HG02840 (cell line): Measurements from ENCODE around the gene OPHN1.

Source experiments
- ATAC-seq: cut with Tn5 transposase; IDR thresholded peaks from one replicate; pipeline ENCODE4 v1.9.1; 2021; ENCODE audit warnings: mild to moderate bottlenecking, moderate library complexity, moderate number of reproducible peaks; ENCODE audit not compliant: unreplicated experiment, low FRiP score

OPHN1 gene

GRCh38 chrX:68433155-68433980 lies at the start of gene OPHN1:
TSS of gene OPHN1 (minus strand) at chrX:68433495. CDS start at chrX:68433020, 475 bp downstream.
- no peak for ATAC-seq

GRCh38 chrX:68480969-68481368 lies 47.7 kb upstream of the OPHN1 start:
- no peak for ATAC-seq

GRCh38 chrX:68464796-68465195 lies 31.5 kb upstream of the OPHN1 start:
- no peak for ATAC-seq

- no peak for ATAC-seq
Measured at GRCh38 chrX:68463880-68464279, 30.6 kb upstream of the OPHN1 start.

GRCh38 chrX:68462653-68463052 lies 29.4 kb upstream of the OPHN1 start:
- ATAC-seq = no peak

- no peak for ATAC-seq
Measured at GRCh38 chrX:68462197-68462596, 28.9 kb upstream of the OPHN1 start.

- no peak for ATAC-seq
Measured at GRCh38 chrX:68461576-68461975, 28.3 kb upstream of the OPHN1 start.

GRCh38 chrX:68461093-68461492 lies 27.8 kb upstream of the OPHN1 start:
- no peak for ATAC-seq

GRCh38 chrX:68455151-68455510 lies 21.8 kb upstream of the OPHN1 start:
- no peak for ATAC-seq

GRCh38 chrX:68454476-68455150 lies 21.3 kb upstream of the OPHN1 start:
- ATAC-seq = no peak

- ATAC-seq = no peak
Measured at GRCh38 chrX:68451720-68452119, 18.4 kb upstream of the OPHN1 start.

- no peak for ATAC-seq
Measured at GRCh38 chrX:68443155-68443868, 10.0 kb upstream of the OPHN1 start.

GRCh38 chrX:68440940-68441339 lies 7.6 kb upstream of the OPHN1 start:
- no peak for ATAC-seq

- no peak for ATAC-seq
Measured at GRCh38 chrX:68440442-68440841, 7.1 kb upstream of the OPHN1 start.

- no peak for ATAC-seq
Measured at GRCh38 chrX:68439341-68439740, 6.0 kb upstream of the OPHN1 start.

- no peak for ATAC-seq
Measured at GRCh38 chrX:68438575-68438974, 5.3 kb upstream of the OPHN1 start.

GRCh38 chrX:68433981-68434299 lies 645 bp upstream of the OPHN1 start:
- no peak for ATAC-seq

GRCh38 chrX:68432648-68433047 lies 647 bp downstream of the OPHN1 start:
- ATAC-seq = no peak

GRCh38 chrX:68431836-68432235 lies 1.5 kb downstream of the OPHN1 start:
- ATAC-seq = no peak

- ATAC-seq = no peak
Measured at GRCh38 chrX:68429216-68429615, 4.1 kb downstream of the OPHN1 start.

GRCh38 chrX:68428431-68428830 lies 4.9 kb downstream of the OPHN1 start:
- ATAC-seq = no peak

GRCh38 chrX:68424719-68425118 lies 8.6 kb downstream of the OPHN1 start:
- no peak for ATAC-seq
